Measurements from ENCODE around the gene MCUR1. TPM values are rescaled to one million over a fixed set of nuclear protein-coding genes. Genes with fewer than 3 reads are reported as not detected.
A peak's percentile ranks its signal among the peaks of the same experiment; 100 is the strongest.
"Not testable (repeated sequence)": the region's sequence is repeated elsewhere in the genome, so short reads cannot be mapped to it uniquely, and the experiment has no call there.

Gene MCUR1
- total RNA-seq, 1 donor from 2014 or later, result 30.7 TPM

GRCh38 chr6:13794184-13794583, 20.2 kb downstream of the MCUR1 start:
- Histone ChIP-seq H3K4me1 (peaks cover 12% of the 10 kb centered on the region), H3K27ac (replicated peaks) (no peak overlapping the region), H3K36me3 (peaks cover 46% of the 10 kb centered on the region), H3K27me3 (ENCODE audit: low read depth) (no peaks in the 10 kb centered on the region), H3K9me3 (replicated peaks) (no peaks in the 10 kb centered on the region), H3K4me3 (no peak overlapping the region)
- TF ChIP-seq CTCF (IDR thresholded peaks at IDR 0.05; ENCODE audit: borderline replicate concordance), result no peak
- intact Hi-C loops (cut with micrococcal nuclease), result loop anchor here (10.0 kb wide), 1 partner anchor 261 kb away; no protein-coding TSS in a partner anchor
- DNase-seq, result no peak

- H3K27ac ChIP-seq (replicated peaks), result no peak overlapping the region
These were observed 24.6 kb downstream of the MCUR1 start for GRCh38 chr6:13789746-13790145.

GRCh38 chr6:13788820-13789219, 25.5 kb downstream of the MCUR1 start:
- Histone ChIP-seq H3K4me1 (peaks cover 11% of the 10 kb centered on the region), H3K9me3 (replicated peaks) (no peaks in the 10 kb centered on the region), H3K36me3 (peaks cover 23% of the 10 kb centered on the region), H3K27ac (replicated peaks) (no peak overlapping the region), H3K27me3 (ENCODE audit: low read depth) (no peaks in the 10 kb centered on the region), H3K4me3 (no peak overlapping the region)
- intact Hi-C loops (cut with micrococcal nuclease), result no loop called here
- no peak for TF ChIP-seq CTCF (IDR thresholded peaks at IDR 0.05; ENCODE audit: borderline replicate concordance)
- no peak for DNase-seq

More at GRCh38 chr6:13789746-13790145, 24.6 kb downstream of the MCUR1 start:
- Histone ChIP-seq H3K27me3 (ENCODE audit: low read depth) (no peaks in the 10 kb centered on the region), H3K4me3 (no peak overlapping the region), H3K36me3 (peaks cover 23% of the 10 kb centered on the region), H3K4me1 (peaks cover 20% of the 10 kb centered on the region), H3K9me3 (replicated peaks) (no peaks in the 10 kb centered on the region)
- TF ChIP-seq CTCF (IDR thresholded peaks at IDR 0.05; ENCODE audit: borderline replicate concordance), result no peak
- DNase-seq, result no peak
- intact Hi-C loops (cut with micrococcal nuclease), result loop anchor here (10.0 kb wide), 1 partner anchor 265 kb away; no protein-coding TSS in a partner anchor

- no peak for DNase-seq
- peak overlapping the region; percentile 9 for H3K27ac ChIP-seq (replicated peaks)
- intact Hi-C loops (cut with micrococcal nuclease), result no loop called here
- peaks cover 23% of the 10 kb centered on the region for H3K36me3 ChIP-seq
- no peaks in the 10 kb centered on the region for H3K9me3 ChIP-seq (replicated peaks)
- H3K4me1 ChIP-seq, result peaks cover 11% of the 10 kb centered on the region
- no peak overlapping the region for H3K4me3 ChIP-seq
- TF ChIP-seq CTCF (IDR thresholded peaks at IDR 0.05; ENCODE audit: borderline replicate concordance), result no peak
- H3K27me3 ChIP-seq (ENCODE audit: low read depth), result no peaks in the 10 kb centered on the region
These were observed 27.2 kb downstream of the MCUR1 start for GRCh38 chr6:13787137-13787536.

- H3K4me3 ChIP-seq; H3K36me3 ChIP-seq; H3K9me3 ChIP-seq (replicated peaks); H3K4me1 ChIP-seq; H3K27me3 ChIP-seq (ENCODE audit: low read depth); H3K27ac ChIP-seq (replicated peaks); DNase-seq; intact Hi-C loops (cut with micrococcal nuclease): not testable (repeated sequence)
These were observed 34.2 kb downstream of the MCUR1 start for GRCh38 chr6:13780162-13780561.

- intact Hi-C loops (cut with micrococcal nuclease), result no loop called here
- no peaks in the 10 kb centered on the region for H3K9me3 ChIP-seq (replicated peaks)
- no peak for TF ChIP-seq CTCF (IDR thresholded peaks at IDR 0.05; ENCODE audit: borderline replicate concordance)
- no peak overlapping the region for H3K27ac ChIP-seq (replicated peaks)
- no peak for DNase-seq
- no peaks in the 10 kb centered on the region for H3K27me3 ChIP-seq (ENCODE audit: low read depth)
- H3K4me3 ChIP-seq, result no peak overlapping the region
- H3K36me3 ChIP-seq, result no peaks in the 10 kb centered on the region
- H3K4me1 ChIP-seq, result no peaks in the 10 kb centered on the region
These were observed 36.3 kb downstream of the MCUR1 start for GRCh38 chr6:13778028-13778427.
